ENCODE data around the gene VCL. TPM values are rescaled to one million over a fixed set of nuclear protein-coding genes. Genes with fewer than 3 reads are reported as not detected.
"Not testable (repeated sequence)": the region's sequence is repeated elsewhere in the genome, so short reads cannot be mapped to it uniquely, and the experiment has no call there.

Gene VCL
- total RNA-seq, 1 donor from 2014 or later: 42.1 TPM

DNA sequence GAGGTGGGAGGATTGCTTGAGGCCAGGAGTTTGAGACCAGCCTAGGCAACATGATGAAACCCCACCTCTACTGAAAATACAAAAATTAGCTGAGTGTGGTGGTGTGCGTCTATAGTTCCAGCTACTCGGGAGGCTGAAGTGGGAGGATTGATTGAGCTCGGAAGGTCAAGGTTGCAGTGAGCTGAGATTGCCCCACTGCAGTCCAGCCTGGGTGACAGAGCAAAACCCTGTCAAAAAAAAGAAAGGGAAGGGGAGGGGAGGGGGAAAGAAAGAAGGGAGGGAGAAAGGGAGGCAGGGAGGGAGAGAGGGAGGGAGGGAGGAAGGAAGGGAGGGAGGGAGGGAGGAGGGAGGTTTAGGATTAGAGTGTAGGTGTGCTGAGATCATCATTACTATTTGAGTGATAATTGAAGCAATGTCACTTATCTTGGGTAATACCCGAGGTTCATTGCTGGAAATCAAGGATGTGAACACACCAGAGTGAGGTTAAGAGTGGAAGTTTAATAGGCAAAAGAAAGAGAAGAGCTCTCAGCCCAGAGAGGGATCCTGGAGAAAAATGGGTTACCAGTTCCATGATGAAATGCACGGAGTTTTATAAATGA is 27.6 kb downstream of the VCL start:
- Mint-ChIP-seq H3K4me1 (ENCODE audit: low read depth, unreplicated experiment) (no peaks in the 10 kb centered on the region), H3K27ac (ENCODE audit: unreplicated experiment) (no peak overlapping the region), H3K36me3 (ENCODE audit: unreplicated experiment) (no peaks in the 10 kb centered on the region), H3K27me3 (ENCODE audit: unreplicated experiment) (peaks cover 2% of the 10 kb centered on the region), H3K9me3 (ENCODE audit: unreplicated experiment) (no peaks in the 10 kb centered on the region), H3K4me3 (ENCODE audit: unreplicated experiment) (no peak overlapping the region)
- TF ChIP-seq, protein P1, sequence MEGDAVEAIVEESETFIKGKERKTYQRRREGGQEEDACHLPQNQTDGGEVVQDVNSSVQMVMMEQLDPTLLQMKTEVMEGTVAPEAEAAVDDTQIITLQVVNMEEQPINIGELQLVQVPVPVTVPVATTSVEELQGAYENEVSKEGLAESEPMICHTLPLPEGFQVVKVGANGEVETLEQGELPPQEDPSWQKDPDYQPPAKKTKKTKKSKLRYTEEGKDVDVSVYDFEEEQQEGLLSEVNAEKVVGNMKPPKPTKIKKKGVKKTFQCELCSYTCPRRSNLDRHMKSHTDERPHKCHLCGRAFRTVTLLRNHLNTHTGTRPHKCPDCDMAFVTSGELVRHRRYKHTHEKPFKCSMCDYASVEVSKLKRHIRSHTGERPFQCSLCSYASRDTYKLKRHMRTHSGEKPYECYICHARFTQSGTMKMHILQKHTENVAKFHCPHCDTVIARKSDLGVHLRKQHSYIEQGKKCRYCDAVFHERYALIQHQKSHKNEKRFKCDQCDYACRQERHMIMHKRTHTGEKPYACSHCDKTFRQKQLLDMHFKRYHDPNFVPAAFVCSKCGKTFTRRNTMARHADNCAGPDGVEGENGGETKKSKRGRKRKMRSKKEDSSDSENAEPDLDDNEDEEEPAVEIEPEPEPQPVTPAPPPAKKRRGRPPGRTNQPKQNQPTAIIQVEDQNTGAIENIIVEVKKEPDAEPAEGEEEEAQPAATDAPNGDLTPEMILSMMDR (IDR thresholded peaks at IDR 0.05; ENCODE audit: partially characterized antibody, unreplicated experiment): no peak
- no peak for DNase-seq

DNA sequence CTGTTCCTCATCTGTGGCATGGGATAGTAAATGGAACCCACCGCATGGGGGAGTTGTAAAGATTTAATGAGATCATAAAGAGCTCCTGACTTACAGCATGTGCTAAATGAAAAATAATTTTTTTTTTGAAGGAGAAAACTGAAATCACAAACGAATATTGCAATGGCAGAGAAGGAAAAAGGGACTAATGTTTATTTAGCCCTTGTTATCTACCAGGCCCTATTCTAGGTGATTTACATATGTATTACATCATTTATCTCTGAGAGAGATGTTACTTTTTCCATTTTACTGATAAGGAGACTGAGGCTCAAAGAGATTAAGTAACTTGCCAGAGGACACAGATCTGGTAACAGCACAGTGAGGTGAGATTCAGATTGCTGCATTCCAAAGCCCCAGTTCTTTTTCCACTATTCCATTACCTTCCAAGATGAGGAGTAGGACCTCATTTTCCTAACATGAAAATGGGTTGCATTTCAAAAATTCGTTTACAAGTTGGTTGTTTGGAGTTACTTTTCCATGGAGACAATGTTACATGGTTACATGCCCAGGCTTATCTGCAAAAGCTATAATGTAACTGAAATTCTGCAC is 28.6 kb downstream of the VCL start:
- no peak for DNase-seq
- Mint-ChIP-seq H3K36me3 (ENCODE audit: unreplicated experiment) (no peaks in the 10 kb centered on the region), H3K4me1 (ENCODE audit: low read depth, unreplicated experiment) (no peaks in the 10 kb centered on the region), H3K27me3 (ENCODE audit: unreplicated experiment) (peaks cover 2% of the 10 kb centered on the region), H3K4me3 (ENCODE audit: unreplicated experiment) (no peak overlapping the region), H3K9me3 (ENCODE audit: unreplicated experiment) (no peaks in the 10 kb centered on the region), H3K27ac (ENCODE audit: unreplicated experiment) (no peak overlapping the region)
- TF ChIP-seq, protein P1 (IDR thresholded peaks at IDR 0.05; ENCODE audit: partially characterized antibody, unreplicated experiment): no peak

DNA sequence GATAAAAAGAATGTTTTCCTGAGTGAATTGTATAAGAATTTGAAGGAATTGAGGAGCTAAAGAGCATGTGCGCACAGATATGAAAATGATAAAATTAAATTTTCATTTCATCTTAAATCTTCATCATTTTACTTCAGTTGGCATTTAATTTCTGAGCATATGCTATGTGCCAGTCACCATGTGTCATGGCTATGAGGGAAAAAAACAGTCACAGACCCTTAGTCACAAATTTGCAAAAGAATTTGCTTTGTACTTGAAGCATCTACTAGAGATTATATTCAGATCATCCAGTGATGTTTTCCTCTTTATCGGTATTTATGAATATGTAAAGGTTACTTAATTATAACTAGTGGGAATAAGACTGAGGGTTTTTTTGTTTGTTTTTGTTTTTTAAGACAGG is 29.8 kb downstream of the VCL start:
- Mint-ChIP-seq H3K27ac (ENCODE audit: unreplicated experiment) (no peak overlapping the region), H3K4me3 (ENCODE audit: unreplicated experiment) (no peak overlapping the region), H3K4me1 (ENCODE audit: low read depth, unreplicated experiment) (no peaks in the 10 kb centered on the region), H3K36me3 (ENCODE audit: unreplicated experiment) (no peaks in the 10 kb centered on the region), H3K27me3 (ENCODE audit: unreplicated experiment) (peaks cover 2% of the 10 kb centered on the region), H3K9me3 (ENCODE audit: unreplicated experiment) (no peaks in the 10 kb centered on the region)
- TF ChIP-seq, protein P1 (IDR thresholded peaks at IDR 0.05; ENCODE audit: partially characterized antibody, unreplicated experiment): no peak
- no peak for DNase-seq

DNA sequence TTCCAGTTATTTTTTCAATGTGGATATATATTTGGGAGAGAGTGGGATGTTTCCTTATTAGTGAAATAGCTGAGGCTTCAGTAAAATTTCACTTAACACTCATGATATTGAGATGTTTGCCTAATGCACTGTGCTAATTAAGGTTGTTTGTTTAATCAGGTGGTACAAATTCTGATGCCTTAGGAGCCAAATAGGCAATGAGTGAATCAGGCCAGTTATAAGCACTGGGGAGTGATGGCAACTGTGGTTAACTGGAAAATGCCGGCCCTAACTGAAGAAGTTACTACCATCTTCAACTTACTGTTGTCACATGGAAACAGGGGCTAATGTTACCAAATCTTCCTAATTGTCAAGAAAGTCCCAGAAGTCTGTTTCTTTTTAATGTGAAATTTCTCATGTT is 32.0 kb downstream of the VCL start:
- no peak for DNase-seq
- peaks cover 14% of the 10 kb centered on the region for H3K4me1 Mint-ChIP-seq (ENCODE audit: low read depth, unreplicated experiment)
- H3K9me3 Mint-ChIP-seq (ENCODE audit: unreplicated experiment): no peaks in the 10 kb centered on the region
- no peak overlapping the region for H3K27ac Mint-ChIP-seq (ENCODE audit: unreplicated experiment)
- TF ChIP-seq, protein P1 (IDR thresholded peaks at IDR 0.05; ENCODE audit: partially characterized antibody, unreplicated experiment): no peak
- no peaks in the 10 kb centered on the region for H3K36me3 Mint-ChIP-seq (ENCODE audit: unreplicated experiment)
- peaks cover 2% of the 10 kb centered on the region for H3K27me3 Mint-ChIP-seq (ENCODE audit: unreplicated experiment)
- H3K4me3 Mint-ChIP-seq (ENCODE audit: unreplicated experiment): no peak overlapping the region

DNA sequence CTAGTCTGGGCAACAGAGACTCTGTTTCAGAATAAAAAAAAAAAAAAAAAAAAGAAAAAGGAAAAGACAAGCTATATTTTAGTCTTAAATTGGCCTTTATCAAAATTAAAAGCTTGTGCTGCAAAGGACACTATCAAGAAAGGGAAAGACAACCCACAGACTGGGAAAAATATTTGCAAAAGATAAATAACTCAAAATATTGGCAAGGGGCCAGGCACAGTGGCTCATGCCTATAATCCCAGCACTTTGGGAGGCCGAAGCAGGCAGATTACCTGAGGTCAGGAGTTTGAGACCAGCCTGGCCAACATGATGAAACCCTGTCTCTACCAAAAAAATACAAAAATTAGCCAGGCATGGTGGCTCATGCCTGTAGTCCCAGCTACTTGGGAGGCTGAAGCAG is 34.3 kb downstream of the VCL start:
- H3K27me3 Mint-ChIP-seq (ENCODE audit: unreplicated experiment); H3K36me3 Mint-ChIP-seq (ENCODE audit: unreplicated experiment); H3K4me3 Mint-ChIP-seq (ENCODE audit: unreplicated experiment); H3K9me3 Mint-ChIP-seq (ENCODE audit: unreplicated experiment); DNase-seq; H3K27ac Mint-ChIP-seq (ENCODE audit: unreplicated experiment): not testable (repeated sequence)
- H3K4me1 Mint-ChIP-seq (ENCODE audit: low read depth, unreplicated experiment): peaks cover 14% of the 10 kb centered on the region

Data from glutamatergic neuron (in vitro differentiated cells).